ENCODE measurements around the gene CFAP73. TPM values are rescaled to one million over a fixed set of nuclear protein-coding genes. Genes with fewer than 3 reads are reported as not detected.

The CFAP73 gene
- total and polyA plus RNA-seq, 10 of the 15 experiments (the other 5 are each of a cell fraction or from before 2014, with no cell fraction given), result 0.18 TPM; not detected in 9

- H3K9ac ChIP-seq (ENCODE audit: control insufficient read depth, insufficient read depth, low read length), result no peak overlapping the region
- CTCF ChIA-PET, result interaction anchor here (0.8 to 5.9 kb wide), 4 partner anchors 31 to 177 kb away, joined by 3 to 102 read pairs (median 6); no protein-coding TSS in a partner anchor
- FAIRE-seq, result no peak
Measured at GRCh38 chr12:113169697-113170096, 20.2 kb downstream of the CFAP73 start.

More at GRCh38 chr12:113169697-113170096, 20.2 kb downstream of the CFAP73 start:
- no peak overlapping the region for H2AFZ ChIP-seq (ENCODE audit: control insufficient read depth, low read depth, low read length)
- POLR2A ChIA-PET, result no interaction called here
- no peaks in the 10 kb centered on the region for H4K20me1 ChIP-seq (ENCODE audit: control insufficient read depth, insufficient read depth)
- no peak overlapping the region for H3K4me2 ChIP-seq (ENCODE audit: control insufficient read depth, insufficient read depth)
- RAD21 ChIA-PET (ENCODE audit: unreplicated experiment), result interaction anchor here (1.5 kb wide), 1 partner anchor 16 kb away, joined by 4 read pairs; no protein-coding TSS in a partner anchor
- no peak overlapping the region for H3K4me3 ChIP-seq
- H3K4me1 ChIP-seq (ENCODE audit: control insufficient read depth, insufficient read depth, low read length), result peaks cover 19% of the 10 kb centered on the region
- BruUV-seq (replicated peaks), result no TSS peak
- DNase-seq (ENCODE audit: low read depth, low spot score) (no peak), ATAC-seq (no peak)
- intact Hi-C loops (cut with micrococcal nuclease; ENCODE audit: unreplicated experiment) (loop anchor here (5.0 kb wide), 2 partner anchors 177 to 267 kb away; no protein-coding TSS in a partner anchor), in situ Hi-C loops (cut with MboI) (no loop called here)
- 91% methylated on average over 13 of the region's 13 CpGs for WGBS (ENCODE audit: insufficient coverage, insufficient replicate concordance, low lambda C conversion rate, missing lambda C conversion rate)
- no peaks in the 10 kb centered on the region for H3K9me3 ChIP-seq (replicated peaks; ENCODE audit: control insufficient read depth, insufficient read depth, low read length)
- H3K27ac ChIP-seq (ENCODE audit: control insufficient read depth, insufficient read depth), result no peak overlapping the region
- no peaks in the 10 kb centered on the region for H3K79me2 ChIP-seq (ENCODE audit: control insufficient read depth, insufficient read depth, low read length)
- no peaks in the 10 kb centered on the region for H3K27me3 ChIP-seq (replicated peaks in 1 of 2; ENCODE audit: control insufficient read depth in 2 of 2, insufficient read depth in 2 of 2, low read length in 1 of 2)
- TF ChIP-seq CHD2 (IDR thresholded peaks at IDR 0.05; ENCODE audit: borderline replicate concordance, low read depth, low read length) (no peak), HDAC2 (IDR thresholded peaks at IDR 0.05) (no peak), ZBTB11 (CRISPR knock-in tag; IDR thresholded peaks at IDR 0.05) (no peak), GATAD2B (conservative IDR thresholded peaks at IDR 0.05; ENCODE audit: low read depth) (no peak)
- TF ChIP-seq, protein P1, sequence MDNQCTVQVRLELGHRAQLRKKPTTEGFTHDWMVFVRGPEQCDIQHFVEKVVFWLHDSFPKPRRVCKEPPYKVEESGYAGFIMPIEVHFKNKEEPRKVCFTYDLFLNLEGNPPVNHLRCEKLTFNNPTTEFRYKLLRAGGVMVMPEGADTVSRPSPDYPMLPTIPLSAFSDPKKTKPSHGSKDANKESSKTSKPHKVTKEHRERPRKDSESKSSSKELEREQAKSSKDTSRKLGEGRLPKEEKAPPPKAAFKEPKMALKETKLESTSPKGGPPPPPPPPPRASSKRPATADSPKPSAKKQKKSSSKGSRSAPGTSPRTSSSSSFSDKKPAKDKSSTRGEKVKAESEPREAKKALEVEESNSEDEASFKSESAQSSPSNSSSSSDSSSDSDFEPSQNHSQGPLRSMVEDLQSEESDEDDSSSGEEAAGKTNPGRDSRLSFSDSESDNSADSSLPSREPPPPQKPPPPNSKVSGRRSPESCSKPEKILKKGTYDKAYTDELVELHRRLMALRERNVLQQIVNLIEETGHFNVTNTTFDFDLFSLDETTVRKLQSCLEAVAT (IDR thresholded peaks at IDR 0.05), result no peak
- SMC1A ChIA-PET (ENCODE audit: uncharacterized antibody, unreplicated experiment), result interaction anchor here (1.9 to 2.2 kb wide), 2 partner anchors 16 to 35 kb away, joined by 5 read pairs; partner anchors contain the start of genes DDX54 and RITA1
- H3K36me3 ChIP-seq (ENCODE audit: control insufficient read depth in 2 of 2, insufficient read depth in 2 of 2, low read length in 1 of 2), result peaks cover 32 to 33% of the 10 kb centered on the region in 2 experiments
